ENCODE data around the gene STAB2.
"Not testable (repeated sequence)": the region's sequence is repeated elsewhere in the genome, so short reads cannot be mapped to it uniquely, and the experiment has no call there.

Gene STAB2

DNA sequence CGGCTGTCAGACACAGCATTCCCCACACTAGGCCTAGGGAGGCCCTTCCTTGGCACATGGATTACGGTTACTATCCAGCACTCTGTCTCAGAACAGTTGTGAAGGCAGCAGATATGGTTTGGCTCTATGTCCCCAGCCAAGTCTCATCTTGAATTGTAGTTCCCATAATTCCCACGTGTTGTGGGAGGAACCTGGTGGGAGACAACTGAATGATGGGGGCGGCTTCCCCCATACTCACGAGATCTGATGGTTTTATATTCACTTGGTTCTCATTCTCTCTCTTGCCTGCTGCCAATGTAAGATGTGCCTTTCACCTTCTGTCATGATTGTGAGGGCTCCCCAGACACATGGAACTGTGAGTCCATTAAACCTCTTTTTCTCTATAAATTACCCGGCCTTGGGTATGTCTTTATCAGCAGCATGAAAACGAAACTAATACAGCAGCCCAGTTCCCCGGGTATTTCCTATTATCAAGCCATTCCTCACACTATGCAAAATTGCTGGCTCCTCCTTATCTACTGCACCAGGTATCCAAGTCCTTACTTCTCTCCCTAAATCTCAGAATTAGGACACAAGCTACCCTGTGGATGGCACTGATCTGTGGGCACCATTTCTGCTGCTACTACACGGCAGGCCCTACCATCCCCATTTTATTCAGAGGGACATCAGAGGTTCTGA is 220.6 kb downstream of the STAB2 start:
- no peak overlapping the region for H3K4me3 ChIP-seq (ENCODE audit: low read length)
- no peak overlapping the region for H3K9ac ChIP-seq (ENCODE audit: low read length)
- H3K36me3 ChIP-seq (replicated peaks; ENCODE audit: low read depth, low read length) = peaks cover 8% of the 10 kb centered on the region
- H3K27ac ChIP-seq (ENCODE audit: low read length) = no peak overlapping the region
- no peaks in the 10 kb centered on the region for H3K27me3 ChIP-seq (ENCODE audit: low read depth, low read length)
- TF ChIP-seq, protein P1, sequence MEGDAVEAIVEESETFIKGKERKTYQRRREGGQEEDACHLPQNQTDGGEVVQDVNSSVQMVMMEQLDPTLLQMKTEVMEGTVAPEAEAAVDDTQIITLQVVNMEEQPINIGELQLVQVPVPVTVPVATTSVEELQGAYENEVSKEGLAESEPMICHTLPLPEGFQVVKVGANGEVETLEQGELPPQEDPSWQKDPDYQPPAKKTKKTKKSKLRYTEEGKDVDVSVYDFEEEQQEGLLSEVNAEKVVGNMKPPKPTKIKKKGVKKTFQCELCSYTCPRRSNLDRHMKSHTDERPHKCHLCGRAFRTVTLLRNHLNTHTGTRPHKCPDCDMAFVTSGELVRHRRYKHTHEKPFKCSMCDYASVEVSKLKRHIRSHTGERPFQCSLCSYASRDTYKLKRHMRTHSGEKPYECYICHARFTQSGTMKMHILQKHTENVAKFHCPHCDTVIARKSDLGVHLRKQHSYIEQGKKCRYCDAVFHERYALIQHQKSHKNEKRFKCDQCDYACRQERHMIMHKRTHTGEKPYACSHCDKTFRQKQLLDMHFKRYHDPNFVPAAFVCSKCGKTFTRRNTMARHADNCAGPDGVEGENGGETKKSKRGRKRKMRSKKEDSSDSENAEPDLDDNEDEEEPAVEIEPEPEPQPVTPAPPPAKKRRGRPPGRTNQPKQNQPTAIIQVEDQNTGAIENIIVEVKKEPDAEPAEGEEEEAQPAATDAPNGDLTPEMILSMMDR (IDR thresholded peaks at IDR 0.05; ENCODE audit: low read depth, low read length) = no peak
- no peak for TF ChIP-seq EZH2phosphoT487 (IDR thresholded peaks at IDR 0.05; ENCODE audit: low read depth)
- no peak overlapping the region for H3K4me2 ChIP-seq (ENCODE audit: low read length)
- no peak overlapping the region for H2AFZ ChIP-seq (ENCODE audit: low read depth, low read length)
- no peaks in the 10 kb centered on the region for H3K9me3 ChIP-seq (ENCODE audit: insufficient read depth, low read length)
- H4K20me1 ChIP-seq (ENCODE audit: insufficient read depth, low read length) = peaks cover 4% of the 10 kb centered on the region; the same call in 1 of the 2 replicates
- no peaks in the 10 kb centered on the region for H3K79me2 ChIP-seq (ENCODE audit: low read length)
- peaks cover 5% of the 10 kb centered on the region; the same call in 1 of the 2 replicates for H3K4me1 ChIP-seq (ENCODE audit: low read length)

DNA sequence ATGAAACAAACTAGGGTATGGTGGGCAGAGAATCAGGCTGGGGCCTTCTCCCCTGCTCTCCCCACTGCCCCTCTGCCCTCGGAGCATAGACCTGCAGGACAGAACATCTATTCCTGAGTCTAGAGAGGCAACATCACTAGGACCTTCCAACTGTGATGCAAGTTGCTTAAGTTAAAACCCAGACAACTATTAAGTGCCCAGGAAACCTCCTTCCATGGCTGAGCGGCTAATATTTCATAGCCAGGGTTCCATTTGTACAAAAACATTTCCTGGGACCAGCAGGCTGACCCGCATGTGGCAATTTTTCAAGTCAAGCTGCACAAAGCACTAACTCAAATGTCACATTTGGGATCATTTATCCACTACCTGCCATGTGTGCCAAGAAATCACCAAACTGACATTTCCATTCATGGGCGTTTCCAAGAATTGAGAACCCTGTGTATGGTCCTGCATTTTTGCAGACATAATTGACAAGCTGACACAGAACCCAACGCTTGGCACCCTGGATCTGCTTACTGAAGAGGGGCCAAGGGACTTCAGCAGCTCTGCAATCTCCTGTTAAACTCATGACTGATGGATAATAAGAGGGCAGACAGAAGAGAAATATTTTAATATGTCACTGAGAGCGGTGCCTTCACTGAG is 221.3 kb downstream of the STAB2 start:
- H3K4me3 ChIP-seq (ENCODE audit: low read length) = no peak overlapping the region
- no peaks in the 10 kb centered on the region for H3K9me3 ChIP-seq (ENCODE audit: insufficient read depth, low read length)
- TF ChIP-seq, protein P1 (IDR thresholded peaks at IDR 0.05; ENCODE audit: low read depth, low read length) = no peak
- TF ChIP-seq EZH2phosphoT487 (IDR thresholded peaks at IDR 0.05; ENCODE audit: low read depth) = no peak
- no peak overlapping the region for H2AFZ ChIP-seq (ENCODE audit: low read depth, low read length)
- peaks cover 5% of the 10 kb centered on the region; the same call in 1 of the 2 replicates for H3K4me1 ChIP-seq (ENCODE audit: low read length)
- no peak overlapping the region for H3K27ac ChIP-seq (ENCODE audit: low read length)
- H3K4me2 ChIP-seq (ENCODE audit: low read length) = no peak overlapping the region
- no peaks in the 10 kb centered on the region for H3K79me2 ChIP-seq (ENCODE audit: low read length)
- no peak overlapping the region for H3K9ac ChIP-seq (ENCODE audit: low read length)
- no peaks in the 10 kb centered on the region for H3K27me3 ChIP-seq (ENCODE audit: low read depth, low read length)
- peaks cover 4% of the 10 kb centered on the region; the same call in 1 of the 2 replicates for H4K20me1 ChIP-seq (ENCODE audit: insufficient read depth, low read length)
- H3K36me3 ChIP-seq (replicated peaks; ENCODE audit: low read depth, low read length) = peaks cover 11% of the 10 kb centered on the region

DNA sequence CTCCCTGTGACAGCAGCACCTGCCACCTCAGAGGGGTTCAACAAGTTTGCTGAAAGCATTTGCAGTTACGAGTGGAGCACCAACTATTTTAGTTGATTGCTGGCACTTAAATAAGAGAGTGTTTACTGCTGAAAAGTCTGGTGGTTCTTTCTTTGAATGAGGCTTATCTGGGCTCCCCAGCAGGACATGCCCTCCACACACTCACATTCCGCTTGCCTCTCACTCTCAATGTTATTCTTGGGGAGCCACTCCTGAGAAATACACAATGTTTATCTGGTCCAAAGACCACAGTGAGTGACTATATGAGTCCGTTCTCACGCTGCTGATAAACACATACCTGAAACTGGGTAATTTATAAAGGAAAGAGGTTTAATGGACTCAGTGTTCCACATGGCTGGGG is 222.1 kb downstream of the STAB2 start:
- Histone ChIP-seq H3K27ac (ENCODE audit: low read length) (no peak overlapping the region), H3K4me3 (ENCODE audit: low read length) (no peak overlapping the region), H2AFZ (ENCODE audit: low read depth, low read length) (no peak overlapping the region), H3K27me3 (ENCODE audit: low read depth, low read length) (no peaks in the 10 kb centered on the region), H3K4me2 (ENCODE audit: low read length) (no peak overlapping the region), H3K9me3 (ENCODE audit: insufficient read depth, low read length) (no peaks in the 10 kb centered on the region), H3K36me3 (replicated peaks; ENCODE audit: low read depth, low read length) (peaks cover 15% of the 10 kb centered on the region), H3K79me2 (ENCODE audit: low read length) (no peaks in the 10 kb centered on the region), H3K4me1 (ENCODE audit: low read length) (peaks cover 5% of the 10 kb centered on the region; the same call in 1 of the 2 replicates), H3K9ac (ENCODE audit: low read length) (no peak overlapping the region), H4K20me1 (ENCODE audit: insufficient read depth, low read length) (peaks cover 4% of the 10 kb centered on the region; the same call in 1 of the 2 replicates)
- no peak for TF ChIP-seq EZH2phosphoT487 (IDR thresholded peaks at IDR 0.05; ENCODE audit: low read depth)
- TF ChIP-seq, protein P1 (IDR thresholded peaks at IDR 0.05; ENCODE audit: low read depth, low read length) = no peak

DNA sequence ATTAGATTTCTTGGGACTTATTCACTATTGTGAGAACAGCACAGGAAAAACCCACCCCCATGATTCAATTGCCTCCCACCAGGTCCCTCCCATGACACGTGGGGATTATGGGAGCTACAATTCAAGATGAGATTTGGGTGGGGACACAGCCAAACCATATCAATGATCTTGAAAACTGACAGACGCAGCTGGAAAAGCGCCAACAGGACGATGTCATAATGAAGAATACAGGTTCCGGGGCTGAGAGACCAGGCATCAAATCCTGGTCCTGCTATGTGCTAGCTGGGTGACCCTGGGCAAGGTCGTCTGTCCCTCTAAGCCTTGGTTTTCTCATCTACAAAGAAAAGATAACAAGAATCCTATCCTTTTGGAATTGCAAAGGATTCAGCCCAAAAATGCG is 222.6 kb downstream of the STAB2 start:
- not testable (repeated sequence) for H3K27ac ChIP-seq (ENCODE audit: low read length); H2AFZ ChIP-seq (ENCODE audit: low read depth, low read length); H3K27me3 ChIP-seq (ENCODE audit: low read depth, low read length); H3K4me1 ChIP-seq (ENCODE audit: low read length); H3K9me3 ChIP-seq (ENCODE audit: insufficient read depth, low read length); H3K79me2 ChIP-seq (ENCODE audit: low read length); H3K9ac ChIP-seq (ENCODE audit: low read length); H3K4me3 ChIP-seq (ENCODE audit: low read length); H3K4me2 ChIP-seq (ENCODE audit: low read length); H4K20me1 ChIP-seq (ENCODE audit: insufficient read depth, low read length)
- H3K36me3 ChIP-seq (replicated peaks; ENCODE audit: low read depth, low read length) = peaks cover 15% of the 10 kb centered on the region
